Mesenchymal stem cell (in vitro differentiated cells and primary cell): ENCODE measurements around the gene CLIC1.

Experiments
- DNase-seq: peaks from one replicate; pipeline ENCODE4 v3.0.0-alpha.2; 2013
- H2AFZ ChIP-seq: one replicate; pipeline ENCODE4 v1.6.1; 2013; ENCODE audit warnings: low read depth, mild to moderate bottlenecking, control low read depth, inconsistent platforms, low read length, moderate library complexity
- H2AK5ac ChIP-seq: 2 replicates; pipeline ENCODE4 v1.6.1; 2013; ENCODE audit warnings: low read length, moderate library complexity, mild to moderate bottlenecking, inconsistent platforms; ENCODE audit not compliant: severe bottlenecking
- H2BK120ac ChIP-seq: one replicate; pipeline ENCODE4 v1.6.1; 2013; ENCODE audit warnings: low read depth, mild to moderate bottlenecking, inconsistent platforms, low read length, moderate library complexity
- H2BK12ac ChIP-seq, 2 experiments: one replicate each; pipeline ENCODE4 v1.6.1; 2013; ENCODE audit warnings: inconsistent platforms in 2 of 2, low read length in 2 of 2, mild to moderate bottlenecking in 2 of 2, moderate library complexity in 2 of 2, control low read depth in 1 of 2
- H2BK15ac ChIP-seq: one replicate; pipeline ENCODE4 v1.6.1; 2013; ENCODE audit warnings: mild to moderate bottlenecking, low read depth, inconsistent platforms; ENCODE audit not compliant: poor library complexity, severe bottlenecking
- H2BK5ac ChIP-seq: 2 replicates; pipeline ENCODE4 v1.6.1; 2013; ENCODE audit warnings: low read depth, mild to moderate bottlenecking, low read length, control low read depth, inconsistent platforms; ENCODE audit not compliant: poor library complexity, severe bottlenecking
- H3K14ac ChIP-seq, 2 experiments: one replicate each; pipeline ENCODE4 v1.6.1; 2013; ENCODE audit warnings: inconsistent platforms in 2 of 2, low read length in 2 of 2, control low read depth in 1 of 2, mild to moderate bottlenecking in 1 of 2, moderate library complexity in 1 of 2
- H3K18ac ChIP-seq, 2 experiments: one replicate each; pipeline ENCODE4 v1.6.1; 2013; ENCODE audit warnings: inconsistent platforms in 2 of 2, low read length in 2 of 2, control low read depth in 1 of 2, low read depth in 1 of 2, mild to moderate bottlenecking in 1 of 2
- H3K23ac ChIP-seq, 2 experiments: one replicate each; pipeline ENCODE4 v1.6.1; 2013; ENCODE audit warnings: inconsistent platforms in 2 of 2, low read length in 2 of 2, mild to moderate bottlenecking in 2 of 2, moderate library complexity in 2 of 2, control low read depth in 1 of 2
- H3K27ac ChIP-seq: 2 replicates; pipeline ENCODE4 v1.5.1; 2013; ENCODE audit warnings: mild to moderate bottlenecking, moderate library complexity, low read length, control low read depth, inconsistent platforms; ENCODE audit not compliant: poor library complexity, severe bottlenecking
- H3K27me3 ChIP-seq, 2 experiments: 2 replicates each; pipeline versions ENCODE4 v1.6.1 to v1.7.0; 2013; ENCODE audit warnings: low read length in 2 of 2, mild to moderate bottlenecking in 2 of 2, moderate library complexity in 2 of 2, control low read depth in 1 of 2, inconsistent platforms in 1 of 2; ENCODE audit not compliant: control insufficient read depth in 1 of 2, insufficient read depth in 1 of 2
- H3K36me3 ChIP-seq, 2 experiments: 2 replicates each; pipeline versions ENCODE4 v1.6.1 to v1.7.0; 2013; ENCODE audit warnings: low read length in 2 of 2, control low read depth in 1 of 2, inconsistent platforms in 1 of 2, low read depth in 1 of 2, mild to moderate bottlenecking in 1 of 2; ENCODE audit not compliant: insufficient read depth in 2 of 2, control insufficient read depth in 1 of 2
- H3K4ac ChIP-seq, 2 experiments: one replicate each; pipeline ENCODE4 v1.6.1; 2013; ENCODE audit warnings: inconsistent platforms in 2 of 2, low read length in 2 of 2, mild to moderate bottlenecking in 2 of 2, moderate library complexity in 2 of 2, control low read depth in 1 of 2, low read depth in 1 of 2
- H3K4me1 ChIP-seq: 2 replicates; pipeline ENCODE4 v1.6.1; 2013; ENCODE audit warnings: low read depth, low read length, control low read depth; ENCODE audit not compliant: control insufficient read depth, insufficient read depth
- H3K4me2 ChIP-seq: 2 replicates; pipeline ENCODE4 v1.6.1; 2013; ENCODE audit warnings: low read length, mild to moderate bottlenecking, inconsistent platforms; ENCODE audit not compliant: poor library complexity, severe bottlenecking
- H3K4me3 ChIP-seq, 2 experiments: 2 replicates each; pipeline versions ENCODE4 v1.5.1 to v1.7.0; 2013; ENCODE audit warnings: low read length in 2 of 2, mild to moderate bottlenecking in 2 of 2, control low read depth in 1 of 2, low read depth in 1 of 2; ENCODE audit not compliant: insufficient read depth in 1 of 2
- H3K79me1 ChIP-seq: replicated peaks from 2 replicates; pipeline ENCODE4 v1.6.1; 2013; ENCODE audit warnings: mild to moderate bottlenecking, control low read depth, low read length, inconsistent platforms; ENCODE audit not compliant: poor library complexity, severe bottlenecking
- H3K9ac ChIP-seq: 2 replicates; pipeline ENCODE4 v1.7.0; 2013; ENCODE audit warnings: mild to moderate bottlenecking, low read length, moderate library complexity
- H3K9me3 ChIP-seq: 2 replicates; pipeline ENCODE4 v1.7.0; 2013; ENCODE audit warnings: mild to moderate bottlenecking, low read length; ENCODE audit not compliant: control insufficient read depth
- H4K8ac ChIP-seq: one replicate; pipeline ENCODE4 v1.6.1; 2013; ENCODE audit warnings: inconsistent platforms, mild to moderate bottlenecking, low read length, moderate library complexity
- H4K91ac ChIP-seq: one replicate; pipeline ENCODE4 v1.6.1; 2013; ENCODE audit warnings: mild to moderate bottlenecking, low read length, inconsistent platforms
- WGBS: methylation state at CpG from one replicate; pipeline ENCODE4 v1.1.7; 2013; ENCODE audit warnings: mixed read lengths; 5-methylcytosine and 5-hydroxymethylcytosine counted together

CLIC1 gene

GRCh38 chr6:31692886-31693285 lies 43.4 kb downstream of the CLIC1 start:
- Histone ChIP-seq H4K91ac (no peak overlapping the region), H2AK5ac (no peak overlapping the region), H3K14ac (no peak overlapping the region), H3K23ac (no peak overlapping the region), H3K36me3 (peaks cover 72 to 85% of the 10 kb centered on the region in 2 experiments), H3K27me3 (no peaks in the 10 kb centered on the region), H4K8ac (no peak overlapping the region), H3K4me1 (peaks cover 2% of the 10 kb centered on the region), H3K18ac (no peak overlapping the region), H3K9me3 (no peaks in the 10 kb centered on the region), H3K4ac (no peak overlapping the region), H3K9ac (no peak overlapping the region), H3K27ac (no peak overlapping the region), H2BK12ac (no peak overlapping the region), H3K4me3 (no peak overlapping the region), H2BK120ac (no peak overlapping the region), H3K4me2 (no peak overlapping the region), H2BK15ac (no peak overlapping the region), H3K79me1 (peaks cover 13% of the 10 kb centered on the region), H2BK5ac (no peak overlapping the region), H2AFZ (no peak overlapping the region)
- DNase-seq: no peak
- 92% methylated on average over 9 of the region's 9 CpGs for WGBS

DNA sequence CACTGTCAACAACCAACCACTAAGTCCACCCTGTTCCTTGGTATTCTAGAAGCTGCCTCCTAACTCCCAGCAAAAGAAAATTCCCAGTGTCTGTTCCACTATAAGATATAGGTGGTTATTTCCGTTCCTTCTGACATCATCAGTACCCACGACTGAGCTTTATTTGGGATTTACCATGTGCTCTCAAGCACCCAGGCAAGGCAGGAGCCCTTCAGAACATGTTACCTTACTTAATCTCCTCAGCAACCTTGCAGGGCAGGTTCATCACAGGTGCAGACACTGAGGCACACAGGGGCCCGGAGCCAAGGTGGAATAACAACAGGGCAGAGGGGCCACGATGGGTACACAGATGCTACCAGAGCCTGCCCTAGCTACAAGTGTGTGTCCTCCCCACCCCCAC lies 44.0 kb downstream of the CLIC1 start:
- Histone ChIP-seq H3K4me1 (peaks cover 2% of the 10 kb centered on the region), H3K4me3 (no peak overlapping the region), H3K36me3 (peaks cover 77 to 90% of the 10 kb centered on the region in 2 experiments), H3K4ac (no peak overlapping the region), H3K27ac (no peak overlapping the region), H3K9ac (no peak overlapping the region), H3K18ac (no peak overlapping the region), H4K8ac (no peak overlapping the region), H3K4me2 (no peak overlapping the region), H2BK15ac (no peak overlapping the region), H2AK5ac (no peak overlapping the region), H2BK12ac (no peak overlapping the region), H3K79me1 (peaks cover 9% of the 10 kb centered on the region), H3K14ac (no peak overlapping the region), H3K23ac (no peak overlapping the region), H2BK120ac (no peak overlapping the region), H3K9me3 (no peaks in the 10 kb centered on the region), H4K91ac (no peak overlapping the region), H3K27me3 (no peaks in the 10 kb centered on the region), H2BK5ac (no peak overlapping the region), H2AFZ (no peak overlapping the region)
- DNase-seq: no peak
- WGBS: 93% methylated on average over 4 of the region's 4 CpGs

DNA sequence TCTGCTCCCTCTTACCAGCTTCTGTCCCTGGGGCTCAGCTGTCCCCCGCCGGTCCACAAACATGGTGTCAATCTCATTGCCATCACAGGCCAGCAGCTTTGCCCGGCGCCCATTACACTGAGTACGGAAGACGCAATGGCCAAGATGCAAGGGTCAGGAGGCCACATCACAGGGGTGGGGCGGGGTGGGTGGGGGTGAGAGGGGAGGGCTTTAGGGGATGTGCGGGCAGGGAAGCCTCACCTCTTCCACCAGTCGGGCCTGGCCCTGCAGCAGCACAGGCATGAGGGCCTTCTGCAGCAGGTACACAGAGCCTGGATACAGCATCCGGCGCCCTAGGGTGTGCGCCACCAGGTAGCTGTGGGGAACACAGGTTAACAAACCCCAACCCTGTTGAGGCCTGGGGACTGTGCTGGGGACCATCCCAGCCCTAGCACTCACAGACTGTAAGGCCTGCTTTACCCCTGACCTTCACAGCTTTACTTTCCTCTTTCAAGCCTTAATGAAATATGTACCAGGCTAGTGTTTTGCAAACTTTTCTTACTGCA lies 44.7 kb downstream of the CLIC1 start:
- Histone ChIP-seq H2BK12ac (no peak overlapping the region), H3K4me3 (no peak overlapping the region), H4K91ac (no peak overlapping the region), H3K9ac (no peak overlapping the region), H3K14ac (no peak overlapping the region), H3K27ac (no peak overlapping the region), H3K79me1 (peaks cover 9% of the 10 kb centered on the region), H2BK5ac (no peak overlapping the region), H3K27me3 (no peaks in the 10 kb centered on the region), H2BK15ac (no peak overlapping the region), H4K8ac (no peak overlapping the region), H2BK120ac (no peak overlapping the region), H2AFZ (no peak overlapping the region), H3K9me3 (no peaks in the 10 kb centered on the region), H3K36me3 (peaks cover 80 to 92% of the 10 kb centered on the region in 2 experiments), H3K23ac (no peak overlapping the region), H3K18ac (no peak overlapping the region), H3K4me1 (peaks cover 2% of the 10 kb centered on the region), H3K4ac (no peak overlapping the region), H2AK5ac (no peak overlapping the region), H3K4me2 (no peak overlapping the region)
- DNase-seq: no peak
- WGBS: 98% methylated on average over 12 of the region's 12 CpGs

- Histone ChIP-seq H3K27ac (no peak overlapping the region), H2AFZ (no peak overlapping the region), H2BK120ac (no peak overlapping the region), H3K14ac (no peak overlapping the region), H2BK15ac (no peak overlapping the region), H4K91ac (no peak overlapping the region), H4K8ac (no peak overlapping the region), H2BK5ac (no peak overlapping the region), H3K4me3 (no peak overlapping the region), H3K18ac (no peak overlapping the region), H3K9me3 (no peaks in the 10 kb centered on the region), H2BK12ac (no peak overlapping the region), H3K9ac (no peak overlapping the region), H3K4me1 (peaks cover 2% of the 10 kb centered on the region), H2AK5ac (no peak overlapping the region), H3K4ac (no peak overlapping the region), H3K4me2 (no peak overlapping the region), H3K36me3 (peaks cover 85 to 93% of the 10 kb centered on the region in 2 experiments), H3K79me1 (peaks cover 9% of the 10 kb centered on the region), H3K23ac (no peak overlapping the region), H3K27me3 (no peaks in the 10 kb centered on the region)
- 96% methylated on average over 4 of the region's 6 CpGs for WGBS
- DNase-seq: no peak
These were observed 45.3 kb downstream of the CLIC1 start for GRCh38 chr6:31691078-31691463.
